ENCODE results near the gene GMDS.
"Not testable (repeated sequence)": the region's sequence is repeated elsewhere in the genome, so short reads cannot be mapped to it uniquely, and the experiment has no call there.

GMDS gene

DNA sequence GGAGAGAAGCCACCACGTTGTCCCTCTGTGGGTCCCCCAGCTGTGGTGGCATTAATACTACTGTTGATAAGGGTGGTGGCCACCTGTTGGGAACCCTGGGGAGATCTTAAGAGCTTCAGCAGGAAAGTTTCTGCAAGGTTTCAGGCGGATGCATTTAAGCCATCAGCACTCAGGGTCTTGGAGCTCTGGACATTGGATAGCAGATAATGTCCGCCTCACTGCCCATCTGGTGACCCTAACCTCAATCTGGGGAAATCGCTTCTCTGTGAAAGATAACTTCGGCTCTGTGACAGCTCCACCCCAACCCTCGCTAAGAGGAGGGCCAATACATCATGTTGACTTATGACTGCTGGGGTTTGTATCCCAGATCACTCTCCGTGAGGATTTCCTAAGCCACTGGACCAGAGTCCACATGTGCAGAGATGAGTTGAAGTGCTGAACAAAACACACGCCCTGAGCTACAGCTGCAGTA, 542.8 kb downstream of the GMDS start:
- TF ChIP-seq ZNF274 (IDR thresholded peaks at IDR 0.05; ENCODE audit: low read depth, low read length): no peak
- H3K4me3 ChIP-seq (ENCODE audit: low read length): no peak overlapping the region

DNA sequence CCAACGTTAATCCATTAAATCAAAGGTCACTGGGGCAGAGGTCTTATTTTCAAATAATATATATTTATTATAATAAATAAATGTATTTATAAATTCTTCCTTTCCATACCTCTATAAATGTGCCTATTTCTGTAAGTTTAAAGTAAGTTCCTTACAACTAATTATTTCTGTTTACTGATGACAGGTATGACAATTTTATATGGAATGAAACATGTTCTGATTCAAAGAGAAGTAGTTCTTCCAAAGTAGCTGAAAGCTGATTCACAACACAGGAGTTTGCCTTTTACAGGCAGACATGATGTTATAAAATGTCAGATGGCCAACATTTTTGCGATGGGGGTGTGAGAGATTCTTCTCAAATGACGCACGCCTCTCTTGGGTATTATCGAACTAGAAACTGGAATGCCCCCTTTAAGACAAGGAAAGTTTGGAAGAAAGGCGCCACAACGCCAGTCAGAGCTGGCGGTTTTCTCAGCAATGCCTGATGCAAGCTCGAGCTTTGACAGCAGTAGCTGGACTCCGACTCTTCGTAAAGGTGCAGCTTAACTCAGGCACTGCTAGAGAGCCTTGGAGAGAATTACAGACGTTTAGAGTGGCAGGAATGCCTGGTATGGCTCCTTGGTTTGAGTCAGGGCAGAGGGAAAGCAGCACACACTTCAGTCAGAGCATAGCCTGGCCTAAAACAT, 543.6 kb downstream of the GMDS start:
- no peak overlapping the region for H3K4me3 ChIP-seq (ENCODE audit: low read length)
- no peak for TF ChIP-seq ZNF274 (IDR thresholded peaks at IDR 0.05; ENCODE audit: low read depth, low read length)

DNA sequence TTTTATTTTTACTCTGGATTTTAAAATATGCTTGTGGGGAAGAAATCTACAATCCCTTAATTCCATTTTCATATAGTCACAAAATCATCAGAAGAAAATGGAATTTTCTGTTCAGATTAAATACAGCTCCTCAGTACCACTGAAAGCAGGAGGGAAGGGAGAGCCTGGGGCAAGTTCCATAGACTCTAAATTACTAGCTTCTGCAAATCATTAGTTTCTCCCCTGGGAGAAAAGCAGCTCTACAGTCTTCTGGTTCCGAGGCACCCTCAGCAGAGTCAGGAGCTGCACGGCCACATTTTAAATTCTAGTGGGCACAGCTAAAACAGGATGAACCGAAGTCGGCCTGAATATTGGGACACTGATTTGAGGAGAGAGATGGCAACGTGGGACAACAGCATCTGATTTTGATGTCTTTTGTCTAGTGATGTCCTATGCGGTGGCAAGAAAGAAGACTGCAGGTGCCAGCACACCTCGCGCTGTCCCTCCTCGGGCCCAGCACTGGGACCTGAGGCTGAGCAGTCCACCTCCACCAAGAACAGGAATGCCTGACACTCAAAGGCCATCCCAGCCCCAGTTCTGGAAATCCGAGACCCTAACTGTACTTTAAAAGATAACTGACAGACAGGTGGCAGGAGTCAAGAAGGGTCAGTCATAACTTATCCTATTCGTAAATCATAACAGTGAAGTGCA, 545.0 kb downstream of the GMDS start:
- H3K4me3 ChIP-seq (ENCODE audit: low read length): no peak overlapping the region
- no peak for TF ChIP-seq ZNF274 (IDR thresholded peaks at IDR 0.05; ENCODE audit: low read depth, low read length)

DNA sequence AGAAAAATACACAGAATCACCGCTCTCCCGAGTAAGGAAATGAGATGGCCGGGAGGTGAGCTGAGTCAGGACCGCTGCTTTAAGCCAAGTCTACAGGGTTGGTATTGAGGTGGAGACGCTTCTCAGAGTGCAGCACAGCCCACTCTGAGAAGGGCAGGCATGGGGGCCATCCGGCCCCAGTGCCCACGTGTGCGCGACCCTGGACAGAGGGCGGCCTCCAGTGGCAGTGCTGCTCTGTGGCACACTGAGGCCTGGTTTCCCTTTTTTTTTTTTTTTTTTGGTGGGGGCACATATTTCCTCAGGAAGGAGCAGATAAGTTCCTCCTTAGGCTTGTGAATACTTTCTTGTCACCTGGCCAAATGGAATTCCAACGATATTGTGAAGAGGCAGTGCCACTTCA, 546.9 kb downstream of the GMDS start:
- no peak overlapping the region for H3K4me3 ChIP-seq (ENCODE audit: low read length)
- no peak for TF ChIP-seq ZNF274 (IDR thresholded peaks at IDR 0.05; ENCODE audit: low read depth, low read length)

DNA sequence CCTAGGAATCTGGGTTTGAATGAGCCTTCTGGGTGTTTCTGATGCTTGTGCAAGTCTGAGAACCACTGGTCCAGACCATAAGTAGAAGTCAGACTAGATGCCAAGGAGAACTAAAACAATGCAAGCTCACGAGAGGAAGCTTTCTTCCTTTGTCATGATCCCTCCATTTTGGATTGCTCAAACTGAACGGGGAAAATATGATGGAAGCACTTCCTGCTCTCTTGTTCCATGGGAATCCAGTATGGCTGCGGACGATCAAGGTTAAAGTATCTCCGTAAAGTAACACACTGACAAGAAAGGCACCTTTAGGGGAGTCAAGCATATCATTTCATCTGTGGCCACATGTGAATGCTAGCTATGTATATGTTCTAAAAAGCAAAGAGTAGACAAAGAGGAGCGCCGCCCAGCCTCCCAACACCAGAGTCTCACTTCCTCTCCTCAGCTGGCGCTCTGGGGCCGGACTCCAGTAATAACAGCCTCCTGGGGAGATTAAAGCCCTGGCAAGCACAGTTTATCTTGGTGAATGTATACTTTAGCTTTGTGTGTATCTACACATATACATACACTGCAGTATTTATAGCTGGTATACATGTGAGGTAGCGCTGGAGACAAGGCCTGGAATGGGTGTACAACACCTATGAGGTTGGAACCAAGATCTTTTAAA, 547.6 kb downstream of the GMDS start:
- TF ChIP-seq ZNF274 (IDR thresholded peaks at IDR 0.05; ENCODE audit: low read depth, low read length): no peak
- H3K4me3 ChIP-seq (ENCODE audit: low read length): no peak overlapping the region

DNA sequence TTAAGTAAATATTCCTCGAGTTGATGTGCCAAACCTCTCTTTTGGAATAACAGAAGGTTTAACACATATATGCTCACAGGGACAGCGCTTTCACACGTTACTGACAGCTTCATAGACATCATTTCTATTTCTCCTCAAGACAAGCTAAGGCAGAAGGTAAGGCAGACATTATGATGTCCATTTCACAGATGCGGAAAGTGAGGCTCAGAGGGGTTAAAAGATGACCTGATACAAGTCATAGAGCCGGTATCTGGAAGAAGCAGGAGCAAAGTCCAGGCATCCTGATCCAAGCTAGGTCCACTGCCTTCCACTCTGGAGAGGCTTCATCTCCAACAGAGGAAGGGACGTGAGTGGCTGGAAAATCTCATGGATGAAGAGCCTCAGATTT, 548.9 kb downstream of the GMDS start:
- H3K4me3 ChIP-seq (ENCODE audit: low read length): no peak overlapping the region
- no peak for TF ChIP-seq ZNF274 (IDR thresholded peaks at IDR 0.05; ENCODE audit: low read depth, low read length)

DNA sequence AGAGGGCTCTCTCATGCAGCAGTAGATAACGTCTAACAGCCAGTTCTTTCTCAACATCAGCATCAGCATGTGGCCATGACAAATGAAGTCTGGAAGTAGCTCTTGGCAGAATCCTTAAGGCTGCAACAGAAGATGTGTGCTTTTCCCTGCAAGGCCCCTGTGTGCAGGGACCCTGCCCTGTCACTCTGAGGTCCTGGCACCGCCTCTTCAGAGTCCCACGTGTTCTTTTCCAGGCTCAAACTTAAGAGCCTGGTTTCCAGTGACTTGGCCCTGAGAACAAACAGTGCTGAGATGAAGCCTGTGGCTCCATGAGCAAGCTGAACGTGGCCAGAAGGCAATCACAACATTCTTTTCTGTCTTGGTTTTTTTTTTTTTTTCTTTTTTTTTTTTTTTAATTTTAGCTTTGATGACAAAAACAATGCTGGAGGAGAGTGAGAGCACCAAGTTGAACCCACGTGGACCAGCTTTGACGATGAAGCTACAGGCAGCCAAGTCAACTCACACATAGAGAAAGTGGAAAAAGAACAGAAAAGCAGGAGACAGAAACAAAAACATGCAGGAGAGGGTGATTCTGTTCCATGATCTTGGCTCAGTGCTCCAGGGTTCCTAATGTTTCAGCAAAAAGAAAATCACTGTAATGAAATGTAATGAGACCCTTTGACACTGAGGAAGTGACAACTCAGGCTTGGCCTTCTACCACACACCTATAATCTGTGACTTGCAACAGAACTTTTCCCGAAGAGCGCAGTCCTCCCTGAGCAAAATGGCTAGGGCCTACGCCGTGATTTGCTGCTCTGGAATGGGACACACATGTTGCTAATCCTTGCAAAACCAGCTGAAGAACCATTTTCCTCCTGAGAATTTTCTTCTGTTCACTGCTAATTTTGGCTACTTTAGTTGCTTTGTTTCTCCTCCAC, 549.6 kb downstream of the GMDS start:
- TF ChIP-seq ZNF274 (IDR thresholded peaks at IDR 0.05; ENCODE audit: low read depth, low read length): no peak
- no peak overlapping the region for H3K4me3 ChIP-seq (ENCODE audit: low read length)

DNA sequence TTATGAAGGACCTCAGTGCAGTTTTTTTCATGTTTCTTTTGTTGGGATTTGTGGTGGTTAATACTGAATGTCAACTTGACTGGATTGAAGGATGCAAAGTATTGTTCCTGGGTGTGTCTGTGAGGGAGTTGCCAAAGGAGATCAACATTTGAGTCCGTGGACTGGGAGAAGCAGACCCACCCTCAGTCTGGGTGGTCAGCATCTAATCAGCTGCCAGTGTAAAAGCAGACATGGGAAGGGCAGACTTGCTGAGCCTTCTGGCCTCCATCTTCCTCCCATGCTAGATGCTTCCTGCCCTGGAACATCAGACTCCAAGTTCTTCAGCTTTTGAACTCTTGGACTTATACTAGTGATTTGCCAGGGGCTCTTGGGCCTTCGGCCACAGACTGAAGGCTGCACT, 553.6 kb downstream of the GMDS start:
- not testable (repeated sequence) for H3K4me3 ChIP-seq (ENCODE audit: low read length)

DNA sequence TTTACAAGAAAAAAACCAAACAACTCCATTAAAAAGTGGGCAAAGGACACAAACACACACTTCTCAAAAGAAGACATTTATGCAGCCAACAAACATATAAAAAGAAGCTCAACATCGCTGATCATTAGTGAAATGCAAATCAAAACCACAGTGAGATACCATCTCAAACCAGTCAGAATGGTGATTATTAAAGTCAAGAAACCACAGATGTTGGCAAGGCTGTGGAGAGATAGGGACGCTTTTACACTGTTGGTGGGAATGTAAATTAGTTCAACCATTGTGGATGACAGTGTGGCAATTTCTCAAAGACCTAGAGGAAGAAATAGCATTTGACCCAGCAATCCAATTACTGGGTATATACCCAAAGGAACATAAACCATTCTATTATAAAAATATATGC, 554.7 kb downstream of the GMDS start:
- not testable (repeated sequence) for H3K4me3 ChIP-seq (ENCODE audit: low read length)

DNA sequence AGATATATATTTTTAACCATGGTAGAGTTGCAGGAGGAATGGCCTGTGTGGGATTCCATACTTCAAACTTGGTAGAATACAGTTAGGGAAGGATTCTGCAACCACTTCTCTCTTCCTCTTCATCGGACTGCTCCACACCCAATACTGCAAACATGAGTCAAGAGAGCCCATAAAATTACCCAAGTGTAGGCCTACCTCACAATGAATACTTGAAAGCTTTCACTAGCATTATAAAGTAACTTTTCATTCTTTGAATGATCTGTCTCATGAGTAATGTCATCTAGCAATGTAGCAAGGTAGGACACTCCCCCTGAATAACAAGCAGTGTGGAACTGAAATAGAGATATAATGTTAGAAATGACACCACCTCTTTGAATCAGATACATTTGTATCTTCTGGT, 556.3 kb downstream of the GMDS start:
- TF ChIP-seq ZNF274 (IDR thresholded peaks at IDR 0.05; ENCODE audit: low read depth, low read length): no peak
- H3K4me3 ChIP-seq (ENCODE audit: low read length): no peak overlapping the region

DNA sequence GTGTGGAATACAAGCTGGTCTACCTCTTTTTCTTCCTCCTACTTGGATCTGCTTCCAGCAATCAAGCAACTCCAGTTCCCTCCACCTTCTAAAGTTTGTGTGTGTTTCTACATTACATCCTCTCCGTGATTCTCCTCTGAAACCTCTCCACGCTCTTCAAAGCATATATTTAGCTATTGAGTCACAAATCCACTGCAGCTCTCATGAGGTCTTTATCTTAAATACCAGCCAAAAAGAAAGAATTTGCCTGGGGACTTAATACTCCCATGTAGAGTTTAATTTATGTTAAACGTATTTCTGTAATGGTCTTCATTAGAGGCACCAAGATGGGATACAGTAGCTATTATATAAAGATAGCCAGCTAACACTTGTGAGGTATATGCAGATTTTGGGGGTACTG, 557.0 kb downstream of the GMDS start:
- H3K4me3 ChIP-seq (ENCODE audit: low read length): no peak overlapping the region
- no peak for TF ChIP-seq ZNF274 (IDR thresholded peaks at IDR 0.05; ENCODE audit: low read depth, low read length)

DNA sequence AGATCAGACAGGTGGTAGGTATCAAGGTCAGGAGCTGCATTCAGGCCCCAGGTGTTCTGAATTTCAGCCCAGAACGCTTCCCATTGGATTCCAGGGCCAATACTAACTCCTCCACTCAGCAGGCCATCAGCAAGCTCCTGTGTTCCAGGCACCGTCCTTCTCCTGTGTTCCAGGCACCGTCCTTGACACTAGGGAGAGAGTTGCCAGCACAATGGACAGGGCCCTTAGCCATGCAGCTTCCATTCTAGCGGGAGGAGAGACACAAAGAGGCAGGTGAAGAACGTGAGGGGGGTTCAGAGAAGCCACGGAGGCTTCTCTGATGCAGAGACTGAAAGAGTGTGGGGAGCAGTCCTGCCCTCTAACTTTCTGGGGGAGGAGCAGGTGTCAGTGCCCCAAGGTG, 558.0 kb downstream of the GMDS start:
- no peak for TF ChIP-seq ZNF274 (IDR thresholded peaks at IDR 0.05; ENCODE audit: low read depth, low read length)
- no peak overlapping the region for H3K4me3 ChIP-seq (ENCODE audit: low read length)

DNA sequence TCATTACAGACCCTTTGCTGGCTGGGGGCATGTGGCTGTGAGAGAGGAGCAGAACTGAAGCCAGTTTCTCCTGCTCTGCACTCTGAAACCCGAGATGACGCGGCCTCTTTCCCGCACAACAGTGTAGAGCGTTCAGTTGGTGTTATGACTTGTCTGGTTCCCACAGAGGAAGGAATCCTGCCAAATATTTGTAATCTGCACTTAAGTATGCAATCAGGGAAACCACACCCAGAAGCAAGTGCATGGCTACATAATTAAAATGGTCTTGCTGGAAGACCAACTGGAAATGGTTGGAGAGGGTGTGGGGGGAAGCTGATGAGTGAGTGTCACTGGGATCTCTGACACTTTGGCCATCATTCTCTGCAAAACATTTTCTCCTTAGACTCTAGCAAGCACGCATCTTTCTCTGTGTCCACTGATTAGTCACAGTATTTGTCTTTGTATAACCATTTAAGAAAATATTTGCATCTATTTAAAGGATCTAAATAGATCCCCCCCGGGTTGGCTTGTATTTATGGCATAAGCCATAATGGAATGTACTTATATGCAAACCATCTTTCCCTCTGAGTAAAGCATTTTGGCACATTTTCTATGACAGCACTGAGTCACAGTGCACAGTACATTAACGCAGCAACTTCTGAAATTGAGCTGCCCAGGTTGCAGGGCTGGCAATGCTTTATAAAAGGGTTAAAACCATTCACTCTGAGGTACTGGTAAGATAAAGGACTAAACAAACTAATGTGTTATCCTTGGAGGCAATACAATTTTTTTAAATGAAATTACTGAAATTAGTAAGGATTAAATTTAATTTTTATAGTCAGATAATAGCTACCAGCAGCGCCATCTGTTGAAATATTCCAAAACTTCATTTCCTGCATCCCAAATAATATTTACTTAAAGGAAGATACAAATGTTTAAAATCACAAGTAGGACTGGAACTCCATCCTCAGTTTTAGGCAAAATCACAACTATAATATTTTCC, 559.0 kb downstream of the GMDS start:
- no peak for TF ChIP-seq ZNF274 (IDR thresholded peaks at IDR 0.05; ENCODE audit: low read depth, low read length)

More for the DNA sequence above, 559.0 kb downstream of the GMDS start:
- H3K4me3 ChIP-seq (ENCODE audit: low read length): no peak overlapping the region

Measured in GM08714 (cell line).